Stimulated activated CD8-positive, alpha-beta memory T cell treated with anti-CD3 and anti-CD28 coated beads, Interleukin-15, amount 100 ng/mL, for 1 hour (primary cell): ENCODE results near the gene SENP6.
"Not testable (repeated sequence)": the region's sequence is repeated elsewhere in the genome, so short reads cannot be mapped to it uniquely, and the experiment has no call there.

ENCODE experiments used
- DNase-seq: peaks from one replicate; pipeline ENCODE4 v3.0.0-alpha.2; 2020; ENCODE audit warnings: low read depth

Gene SENP6

GRCh38 chr6:75608304-75608703 lies 6.6 kb downstream of the SENP6 start:
- DNase-seq = no peak

- no peak for DNase-seq
These were observed 7.4 kb downstream of the SENP6 start for GRCh38 chr6:75608956-75609533.

- no peak for DNase-seq
These were observed 8.2 kb downstream of the SENP6 start for GRCh38 chr6:75609639-75610590.

- DNase-seq = no peak
These were observed 9.5 kb downstream of the SENP6 start for GRCh38 chr6:75611011-75611701.

GRCh38 chr6:75611702-75612375 lies 10.2 kb downstream of the SENP6 start:
- no peak for DNase-seq

GRCh38 chr6:75612434-75612833 lies 10.8 kb downstream of the SENP6 start:
- no peak for DNase-seq

GRCh38 chr6:75613056-75613501 lies 11.4 kb downstream of the SENP6 start:
- no peak for DNase-seq

- DNase-seq = no peak
These were observed 16.8 kb downstream of the SENP6 start for GRCh38 chr6:75618437-75618836.

GRCh38 chr6:75619230-75619899 lies 17.7 kb downstream of the SENP6 start:
- no peak for DNase-seq

- no peak for DNase-seq
These were observed 19.0 kb downstream of the SENP6 start for GRCh38 chr6:75620381-75621304.

- DNase-seq = no peak
These were observed 20.2 kb downstream of the SENP6 start for GRCh38 chr6:75621846-75622245.

- DNase-seq = no peak
These were observed 21.8 kb downstream of the SENP6 start for GRCh38 chr6:75623491-75623890.

- no peak for DNase-seq
These were observed 22.7 kb downstream of the SENP6 start for GRCh38 chr6:75624335-75624734.

GRCh38 chr6:75624988-75625387 lies 23.3 kb downstream of the SENP6 start:
- no peak for DNase-seq

- DNase-seq = no peak
These were observed 24.9 kb downstream of the SENP6 start for GRCh38 chr6:75626561-75626960.

GRCh38 chr6:75627708-75628107 lies 26.0 kb downstream of the SENP6 start:
- DNase-seq = not testable (repeated sequence)

GRCh38 chr6:75631859-75632635 lies 30.4 kb downstream of the SENP6 start:
- DNase-seq = no peak

- no peak for DNase-seq
These were observed 31.4 kb downstream of the SENP6 start for GRCh38 chr6:75633045-75633444.

- no peak for DNase-seq
These were observed 40.6 kb downstream of the SENP6 start for GRCh38 chr6:75642311-75642710.

GRCh38 chr6:75643173-75643572 lies 41.5 kb downstream of the SENP6 start:
- DNase-seq = no peak
